Small intestine (tissue), 7 donors: ENCODE results near the gene SMARCC1. TPM values are rescaled to one million over a fixed set of nuclear protein-coding genes. Genes with fewer than 3 reads are reported as not detected.
A peak's percentile ranks its signal among the peaks of the same experiment; 100 is the strongest.

Experiments
- DNase-seq, 2 donors: peaks; one replicate each; pipeline versions ENCODE4 v3.0.0 to v3.0.0-alpha.2; 2013
- FAIRE-seq: peaks from 2 replicates; lab custom pipeline; 2012; peaks lifted over from hg19 to GRCh38; lab: Jason Lieb, UNC
- H3K27ac ChIP-seq, 3 donors: one replicate each; pipeline ENCODE4 v1.5.1; 2013; ENCODE audit warnings: low read length in 2 of 3, mild to moderate bottlenecking in 2 of 3, control low read depth in 1 of 3, inconsistent platforms in 1 of 3, low read depth in 1 of 3, moderate library complexity in 1 of 3
- H3K27me3 ChIP-seq, 3 donors: one replicate each; pipeline ENCODE4 v1.6.1; 2013; ENCODE audit warnings: low read length in 3 of 3, inconsistent platforms in 1 of 3; ENCODE audit not compliant: control insufficient read depth in 3 of 3, insufficient read depth in 3 of 3
- H3K36me3 ChIP-seq, 3 donors: one replicate each; pipeline ENCODE4 v1.6.1; 2013; ENCODE audit warnings: low read length in 3 of 3, inconsistent platforms in 1 of 3, low read depth in 1 of 3, mild to moderate bottlenecking in 1 of 3, moderate library complexity in 1 of 3; ENCODE audit not compliant: control insufficient read depth in 3 of 3, insufficient read depth in 2 of 3
- H3K4me1 ChIP-seq, 3 donors: one replicate each; pipeline ENCODE4 v1.6.1; 2013; ENCODE audit warnings: low read length in 2 of 3, inconsistent platforms in 1 of 3, low read depth in 1 of 3, mild to moderate bottlenecking in 1 of 3, moderate library complexity in 1 of 3; ENCODE audit not compliant: control insufficient read depth in 3 of 3, insufficient read depth in 2 of 3
- H3K4me3 ChIP-seq, 3 donors: one replicate each; pipeline ENCODE4 v1.5.1; 2013; ENCODE audit warnings: low read length in 3 of 3, control low read depth in 1 of 3, inconsistent platforms in 1 of 3, low read depth in 1 of 3, mild to moderate bottlenecking in 1 of 3, moderate library complexity in 1 of 3
- H3K9me3 ChIP-seq, 2 donors: one replicate each; pipeline ENCODE4 v1.6.1; 2013; ENCODE audit warnings: low read depth in 1 of 2, low read length in 1 of 2; ENCODE audit not compliant: control insufficient read depth in 2 of 2, insufficient read depth in 1 of 2
- WGBS, 3 donors: extraction: QIAGEN DNeasy Blood & Tissue Kit; methylation state at CpG; one replicate each; pipeline ENCODE4 v1.1.7; 2013; 5-methylcytosine and 5-hydroxymethylcytosine counted together
- polyA plus RNA-seq, 4 donors: library from polyadenylated mRNA; stranded (reverse) in 3 of 4; unstranded in 1 of 4; fragments of 200-250 nt in 3 of 4; fragments of 120-200 nt in 1 of 4; gene quantifications; one replicate each; pipeline versions ENCODE4 v1.2.1 to v1.2.3, GENCODE V29; 2013
- donor health status: healthy with polysubstance abuse.
- donor health status: control.
- donor health status: control.
- donor health status: Bipolar disorder and iron deficiency.
- donor health status: healthy.

SMARCC1 gene
- polyA plus RNA-seq, 4 donors, result 10.7 to 52.6 (median 19.4) TPM

- H3K36me3 ChIP-seq, result peaks cover 12 to 42% (median 13%) of the 10 kb centered on the region in 3 donors
- no peak overlapping the region for H3K4me3 ChIP-seq
- H3K9me3 ChIP-seq, result no peaks in the 10 kb centered on the region
- peaks cover 0 to 3% (median 0%) of the 10 kb centered on the region in 3 donors for H3K4me1 ChIP-seq
- 93 to 98% (median 96%) methylated on average over 2 of the region's 2 CpGs for WGBS, 3 donors
- FAIRE-seq (no peak), DNase-seq (no peak)
- no peak overlapping the region for H3K27ac ChIP-seq
- no peaks in the 10 kb centered on the region for H3K27me3 ChIP-seq
Observed at GRCh38 chr3:47712398-47712797, 69.3 kb downstream of the SMARCC1 start.

GRCh38 chr3:47711596-47711995, 70.1 kb downstream of the SMARCC1 start:
- FAIRE-seq (no peak), DNase-seq (no peak)
- Histone ChIP-seq H3K4me3 (no peak overlapping the region), H3K36me3 (peaks cover 13 to 46% (median 14%) of the 10 kb centered on the region in 3 donors), H3K9me3 (no peaks in the 10 kb centered on the region), H3K4me1 (peaks cover 0 to 3% (median 0%) of the 10 kb centered on the region in 3 donors), H3K27ac (no peak overlapping the region), H3K27me3 (no peaks in the 10 kb centered on the region)
- 95 to 100% (median 97%) methylated on average over 3 of the region's 3 CpGs for WGBS, 3 donors

- no peaks in the 10 kb centered on the region for H3K27me3 ChIP-seq
- DNase-seq (no peak), FAIRE-seq (no peak)
- H3K27ac ChIP-seq, result no peak overlapping the region
- 70 to 86% (median 71%) methylated on average over 1 of the region's 1 CpG for WGBS, 3 donors
- peaks cover 22 to 57% (median 22%) of the 10 kb centered on the region in 3 donors for H3K36me3 ChIP-seq
- H3K4me3 ChIP-seq, result no peak overlapping the region
- no peaks in the 10 kb centered on the region for H3K9me3 ChIP-seq
- no peaks in the 10 kb centered on the region for H3K4me1 ChIP-seq
Observed at GRCh38 chr3:47705391-47705790, 76.3 kb downstream of the SMARCC1 start.

- 90 to 94% (median 93%) methylated on average over 3 of the region's 3 CpGs for WGBS, 3 donors
- no peaks in the 10 kb centered on the region for H3K27me3 ChIP-seq
- peaks cover 19 to 51% (median 19%) of the 10 kb centered on the region in 3 donors for H3K36me3 ChIP-seq
- H3K27ac ChIP-seq, result no peak overlapping the region
- no peak for DNase-seq
- H3K4me3 ChIP-seq, result no peak overlapping the region
- H3K9me3 ChIP-seq, result no peaks in the 10 kb centered on the region
- no peaks in the 10 kb centered on the region for H3K4me1 ChIP-seq
- FAIRE-seq, result no peak
Observed at GRCh38 chr3:47704237-47704612, 77.5 kb downstream of the SMARCC1 start.

- DNase-seq, result no peak
- H3K4me3 ChIP-seq, result no peak overlapping the region
- H3K27me3 ChIP-seq, result no peaks in the 10 kb centered on the region
- peaks cover 14 to 46% (median 17%) of the 10 kb centered on the region in 3 donors for H3K36me3 ChIP-seq
- no peaks in the 10 kb centered on the region for H3K4me1 ChIP-seq
- no peak for FAIRE-seq
- H3K27ac ChIP-seq, result no peak overlapping the region
- no peaks in the 10 kb centered on the region for H3K9me3 ChIP-seq
- 96 to 97% (median 97%) methylated on average over 11 of the region's 11 CpGs for WGBS, 3 donors
Observed at GRCh38 chr3:47701388-47701787, 80.3 kb downstream of the SMARCC1 start.

- Histone ChIP-seq H3K27ac (no peak overlapping the region), H3K36me3 (peaks cover 2 to 47% (median 6%) of the 10 kb centered on the region in 3 donors), H3K4me1 (peaks cover 0 to 3% (median 0%) of the 10 kb centered on the region in 3 donors), H3K9me3 (no peaks in the 10 kb centered on the region), H3K27me3 (no peaks in the 10 kb centered on the region), H3K4me3 (no peak overlapping the region)
- FAIRE-seq (no peak), DNase-seq (no peak)
Observed at GRCh38 chr3:47692158-47692557, 89.5 kb downstream of the SMARCC1 start.

GRCh38 chr3:47688488-47688887, 93.2 kb downstream of the SMARCC1 start:
- DNase-seq (peak; percentile 24 to 60), FAIRE-seq (no peak)
- Histone ChIP-seq H3K36me3 (peaks cover 2 to 36% (median 7%) of the 10 kb centered on the region in 3 donors), H3K27me3 (no peaks in the 10 kb centered on the region), H3K4me1 (peaks cover 0 to 3% (median 0%) of the 10 kb centered on the region in 3 donors), H3K9me3 (no peaks in the 10 kb centered on the region), H3K27ac (no peak overlapping the region), H3K4me3 (no peak overlapping the region)
- WGBS, 3 donors, result 46 to 70% (median 50%) methylated on average over 6 of the region's 6 CpGs

- no peaks in the 10 kb centered on the region for H3K9me3 ChIP-seq
- H3K36me3 ChIP-seq, result peaks cover 0 to 36% (median 7%) of the 10 kb centered on the region in 3 donors
- no peak overlapping the region for H3K27ac ChIP-seq
- H3K4me1 ChIP-seq, result peaks cover 0 to 3% (median 0%) of the 10 kb centered on the region in 3 donors
- no peak for DNase-seq
- WGBS, 3 donors, result 89 to 98% (median 95%) methylated on average over 5 of the region's 5 CpGs
- no peak for FAIRE-seq
- no peak overlapping the region for H3K4me3 ChIP-seq
- H3K27me3 ChIP-seq, result no peaks in the 10 kb centered on the region
Observed at GRCh38 chr3:47685037-47685436, 96.7 kb downstream of the SMARCC1 start.

- no peaks in the 10 kb centered on the region for H3K4me1 ChIP-seq
- H3K27ac ChIP-seq, result no peak overlapping the region
- 93 to 100% (median 98%) methylated on average over 2 of the region's 2 CpGs for WGBS, 3 donors
- no peak overlapping the region for H3K4me3 ChIP-seq
- H3K9me3 ChIP-seq, result no peaks in the 10 kb centered on the region
- FAIRE-seq (no peak), DNase-seq (no peak)
- H3K36me3 ChIP-seq, result peaks cover 13 to 34% (median 14%) of the 10 kb centered on the region in 3 donors
- no peaks in the 10 kb centered on the region for H3K27me3 ChIP-seq
Observed at GRCh38 chr3:47681016-47681415, 100.7 kb downstream of the SMARCC1 start.
